CD8-positive, alpha-beta memory T cell (primary cell): Measurements from ENCODE around the gene FRMD4A. TPM values are rescaled to one million over a fixed set of nuclear protein-coding genes. Genes with fewer than 3 reads are reported as not detected.

Experiments used
- CTCF ChIA-PET: fragments of 350-600 bp; sonication (Branson Sonifier 250); formaldehyde crosslinking; loops from one replicate; lab custom pipeline; 2021; ENCODE audit warnings: antibody characterized with exemption; lab: Charles Lee
- POLR2A ChIA-PET: fragments of 350-600 bp; sonication (Branson Sonifier 250); formaldehyde crosslinking; loops from one replicate; lab custom pipeline; 2021; ENCODE audit warnings: antibody characterized with exemption; lab: Charles Lee
- DNase-seq, 5 donors: peaks; one replicate each; pipeline versions ENCODE4 v3.0.0 to v3.0.0-alpha.2; 2020 to 2022; ENCODE audit warnings: mixed read lengths in 1 of 5
- H3K27ac ChIP-seq: one replicate; pipeline ENCODE4 v1.7.0; 2013; ENCODE audit warnings: low read depth, mild to moderate bottlenecking, low read length, moderate library complexity
- H3K27me3 ChIP-seq: 2 replicates; pipeline ENCODE4 v1.7.0; 2013; ENCODE audit warnings: low read length, mild to moderate bottlenecking; ENCODE audit not compliant: insufficient read depth, poor library complexity, severe bottlenecking
- H3K36me3 ChIP-seq: 2 replicates; pipeline ENCODE4 v1.7.0; 2013; ENCODE audit warnings: mild to moderate bottlenecking, low read length, moderate library complexity; ENCODE audit not compliant: insufficient read depth
- H3K4me1 ChIP-seq: 2 replicates; pipeline ENCODE4 v1.7.0; 2013; ENCODE audit warnings: mild to moderate bottlenecking, low read length, moderate library complexity; ENCODE audit not compliant: insufficient read depth
- H3K4me3 ChIP-seq: 2 replicates; pipeline ENCODE4 v1.7.0; 2013; ENCODE audit warnings: mild to moderate bottlenecking, low read length
- H3K9me3 ChIP-seq: 2 replicates; pipeline ENCODE4 v1.7.0; 2013; ENCODE audit warnings: mild to moderate bottlenecking, low read length
- H3K27ac Mint-ChIP-seq, 8 donors: one replicate each; pipeline ENCODE4 v1.8.0; 2020 to 2021; ENCODE audit warnings: mixed read lengths in 8 of 8, mild to moderate bottlenecking in 6 of 8, inconsistent platforms in 3 of 8, moderate library complexity in 3 of 8
- H3K27me3 Mint-ChIP-seq, 2 donors: one replicate each; pipeline ENCODE4 v1.8.0; 2020 to 2021; ENCODE audit warnings: mixed read lengths in 2 of 2, mild to moderate bottlenecking in 1 of 2, moderate library complexity in 1 of 2
- H3K36me3 Mint-ChIP-seq, 3 donors: one replicate each; pipeline ENCODE4 v1.8.0; 2020 to 2021; ENCODE audit warnings: mixed read lengths in 3 of 3, inconsistent platforms in 1 of 3, mild to moderate bottlenecking in 1 of 3
- H3K4me1 Mint-ChIP-seq, 3 donors: one replicate each; pipeline ENCODE4 v1.8.0; 2020 to 2021; ENCODE audit warnings: mixed read lengths in 3 of 3, inconsistent platforms in 1 of 3, mild to moderate bottlenecking in 1 of 3
- H3K4me3 Mint-ChIP-seq, 7 donors: one replicate each; pipeline ENCODE4 v1.8.0; 2020 to 2021; ENCODE audit warnings: mixed read lengths in 7 of 7, mild to moderate bottlenecking in 6 of 7, moderate library complexity in 4 of 7, inconsistent platforms in 2 of 7
- H3K9me3 Mint-ChIP-seq, 5 donors: one replicate each; pipeline ENCODE4 v1.8.0; 2020 to 2022; ENCODE audit warnings: mixed read lengths in 5 of 5, mild to moderate bottlenecking in 3 of 5, moderate library complexity in 2 of 5, inconsistent platforms in 1 of 5
- polyA plus RNA-seq: library from polyadenylated mRNA; unstranded; fragments of 300-500 nt; fragmentation: Illumina TruSeq; gene quantifications from one replicate; pipeline ENCODE4 v1.2.3, GENCODE V29; 2021
- total RNA-seq, 2 experiments: library from RNA; stranded (reverse); gene quantifications; one replicate each; pipeline ENCODE4 v1.2.3, GENCODE V29; 2021

Gene FRMD4A
- total and polyA plus RNA-seq, 3 experiments from 2014 or later, result 0.21 to 2.7 (median 2.1) TPM

DNA sequence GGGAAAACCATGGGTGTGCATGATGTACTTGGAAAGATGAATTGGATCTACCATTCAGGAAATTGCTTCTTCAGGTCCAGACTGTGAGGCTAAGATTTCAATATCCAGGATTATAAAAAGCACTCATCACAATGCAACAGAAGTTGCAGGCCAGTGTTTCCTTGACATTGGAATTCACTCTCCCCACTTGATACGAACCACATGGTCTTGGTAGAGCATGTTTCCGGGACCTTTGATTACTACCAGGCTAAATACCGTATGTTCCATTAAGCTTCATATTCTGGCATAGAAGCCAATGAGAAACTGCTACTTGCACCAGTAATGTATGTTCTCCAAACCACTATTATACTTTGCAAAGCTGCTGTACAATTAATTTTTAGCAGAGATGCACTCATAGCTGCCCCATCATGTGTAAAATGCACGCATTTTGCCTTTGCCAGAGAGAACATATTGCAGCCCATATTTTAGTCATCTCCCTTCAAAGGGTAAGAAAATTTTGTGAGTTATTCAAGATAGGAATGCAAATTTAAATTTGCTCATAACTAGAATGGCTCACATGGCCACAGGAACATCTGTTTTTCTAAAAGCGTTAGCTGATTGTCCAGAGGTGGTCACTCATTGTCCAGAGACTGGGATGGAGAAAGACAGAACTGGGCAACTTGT is 8.1 kb downstream of the FRMD4A start:
- Histone ChIP-seq H3K9me3 (no peaks in the 10 kb centered on the region), H3K4me1 (no peaks in the 10 kb centered on the region), H3K4me3 (no peak overlapping the region), H3K27ac (no peak overlapping the region), H3K27me3 (peaks cover under 1% of the 10 kb centered on the region), H3K36me3 (no peaks in the 10 kb centered on the region)
- ChIA-PET POLR2A (no interaction called here), CTCF (interaction anchor here (1.7 kb wide), 1 partner anchor 9 kb away, joined by 5 read pairs; no protein-coding TSS in a partner anchor)
- Mint-ChIP-seq H3K4me1 (peaks cover 0 to 2% (median 0%) of the 10 kb centered on the region in 3 donors), H3K27ac (no peak overlapping the region), H3K4me3 (no peak overlapping the region), H3K27me3 (peaks cover 11 to 48% of the 10 kb centered on the region in 2 donors), H3K36me3 (no peaks in the 10 kb centered on the region), H3K9me3 (peaks cover 0 to 1% (median 0%) of the 10 kb centered on the region in 5 donors)
- no peak for DNase-seq

DNA sequence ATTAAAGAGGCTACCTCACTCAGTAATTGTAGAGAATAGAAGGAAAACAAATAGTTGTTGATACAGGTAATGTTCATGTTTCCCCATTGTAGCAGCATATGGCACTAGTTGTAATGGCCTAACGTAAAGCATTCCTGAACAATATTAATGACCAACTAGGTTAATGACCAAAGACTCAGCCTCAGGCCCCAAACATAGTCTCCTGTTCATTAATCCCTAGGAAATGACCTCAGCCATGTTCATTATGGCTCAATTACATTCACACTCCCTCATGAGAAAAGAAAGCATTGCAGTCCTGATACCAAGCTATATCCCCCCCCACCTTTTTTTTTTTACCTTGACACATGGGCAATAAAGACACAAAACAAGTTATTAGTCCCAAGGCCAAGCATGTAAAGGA is 12.7 kb downstream of the FRMD4A start:
- Mint-ChIP-seq H3K27ac (no peak overlapping the region), H3K9me3 (no peaks in the 10 kb centered on the region), H3K4me1 (no peaks in the 10 kb centered on the region), H3K4me3 (no peak overlapping the region), H3K27me3 (peaks cover 19 to 64% of the 10 kb centered on the region in 2 donors), H3K36me3 (no peaks in the 10 kb centered on the region)
- Histone ChIP-seq H3K36me3 (no peaks in the 10 kb centered on the region), H3K9me3 (no peaks in the 10 kb centered on the region), H3K4me1 (no peaks in the 10 kb centered on the region), H3K27ac (no peak overlapping the region), H3K4me3 (no peak overlapping the region), H3K27me3 (no peaks in the 10 kb centered on the region)
- CTCF ChIA-PET, result interaction anchor here (0.7 kb wide), 1 partner anchor 582 kb away, joined by 3 read pairs; no protein-coding TSS in a partner anchor
- POLR2A ChIA-PET, result no interaction called here
- DNase-seq, result no peak

DNA sequence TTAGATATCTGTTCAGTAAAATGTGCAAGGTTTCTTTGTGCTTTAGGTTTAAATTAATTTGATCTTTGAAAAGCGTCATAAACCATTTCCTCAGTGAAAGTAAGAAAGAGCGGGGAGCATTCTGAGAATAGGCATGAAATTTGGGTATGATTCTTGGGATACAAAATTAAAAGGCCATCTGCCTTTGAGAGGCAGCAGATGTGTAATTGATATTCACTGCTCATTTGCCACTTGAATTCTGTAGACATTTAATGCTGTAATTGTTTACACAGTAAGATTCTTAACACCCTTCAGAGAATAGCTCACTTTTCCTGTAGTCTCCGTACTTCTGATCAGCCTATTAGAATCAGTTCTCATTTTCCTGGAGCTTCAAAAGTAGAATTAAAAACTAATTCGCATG is 18.7 kb downstream of the FRMD4A start:
- H3K9me3 ChIP-seq, result no peaks in the 10 kb centered on the region
- no peaks in the 10 kb centered on the region for H3K27me3 ChIP-seq
- no peak overlapping the region for H3K27ac Mint-ChIP-seq
- no peaks in the 10 kb centered on the region for H3K4me1 ChIP-seq
- ChIA-PET POLR2A (no interaction called here), CTCF (no interaction called here)
- H3K4me3 ChIP-seq, result no peak overlapping the region
- H3K27me3 Mint-ChIP-seq, result peaks cover 12 to 59% of the 10 kb centered on the region in 2 donors
- H3K4me3 Mint-ChIP-seq, result no peak overlapping the region
- H3K9me3 Mint-ChIP-seq, result no peaks in the 10 kb centered on the region
- no peak overlapping the region for H3K27ac ChIP-seq
- H3K36me3 ChIP-seq, result no peaks in the 10 kb centered on the region
- no peaks in the 10 kb centered on the region for H3K36me3 Mint-ChIP-seq
- DNase-seq, result no peak
- no peaks in the 10 kb centered on the region for H3K4me1 Mint-ChIP-seq

DNA sequence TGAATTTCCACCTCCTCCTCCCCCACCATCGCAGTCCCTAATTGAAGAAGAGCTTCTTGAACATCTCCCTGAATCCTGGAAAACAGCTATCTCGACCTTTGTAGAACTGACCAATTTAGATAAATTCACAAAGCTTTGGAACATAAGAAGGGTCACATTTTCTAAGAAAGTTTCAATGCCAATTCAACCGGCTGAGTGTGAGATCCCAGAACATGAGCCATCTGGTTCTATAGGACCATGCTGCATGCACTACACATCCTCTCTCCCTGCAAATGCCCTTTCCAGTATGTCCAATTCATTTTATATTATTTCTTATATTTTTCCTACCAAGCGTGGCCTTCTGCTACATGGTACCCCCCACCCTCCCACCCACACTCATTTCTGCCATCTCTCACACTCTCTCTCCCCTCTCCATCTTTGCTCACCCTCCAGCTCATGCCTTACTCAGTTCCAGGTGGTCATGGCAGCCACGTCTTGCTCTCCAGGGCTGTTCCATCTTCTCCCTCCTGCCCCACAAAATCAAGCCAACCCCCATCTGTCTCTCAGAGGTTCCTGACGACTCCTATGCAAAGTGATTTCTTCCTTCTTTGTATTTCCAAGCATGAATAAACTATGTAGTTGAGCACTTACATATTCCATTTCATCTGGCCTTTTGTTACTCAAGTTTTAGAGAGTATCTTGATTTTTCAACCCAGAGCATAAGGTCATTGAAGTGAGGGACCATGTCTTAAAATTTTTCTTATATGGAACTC is 19.3 kb downstream of the FRMD4A start:
- ChIA-PET POLR2A (no interaction called here), CTCF (no interaction called here)
- no peaks in the 10 kb centered on the region for H3K36me3 ChIP-seq
- Mint-ChIP-seq H3K27ac (no peak overlapping the region), H3K4me1 (no peaks in the 10 kb centered on the region), H3K36me3 (no peaks in the 10 kb centered on the region), H3K27me3 (peaks cover 9 to 56% of the 10 kb centered on the region in 2 donors), H3K4me3 (no peak overlapping the region), H3K9me3 (no peaks in the 10 kb centered on the region)
- H3K4me3 ChIP-seq, result no peak overlapping the region
- no peaks in the 10 kb centered on the region for H3K27me3 ChIP-seq
- no peaks in the 10 kb centered on the region for H3K9me3 ChIP-seq
- no peaks in the 10 kb centered on the region for H3K4me1 ChIP-seq
- no peak overlapping the region for H3K27ac ChIP-seq
- DNase-seq, result no peak

DNA sequence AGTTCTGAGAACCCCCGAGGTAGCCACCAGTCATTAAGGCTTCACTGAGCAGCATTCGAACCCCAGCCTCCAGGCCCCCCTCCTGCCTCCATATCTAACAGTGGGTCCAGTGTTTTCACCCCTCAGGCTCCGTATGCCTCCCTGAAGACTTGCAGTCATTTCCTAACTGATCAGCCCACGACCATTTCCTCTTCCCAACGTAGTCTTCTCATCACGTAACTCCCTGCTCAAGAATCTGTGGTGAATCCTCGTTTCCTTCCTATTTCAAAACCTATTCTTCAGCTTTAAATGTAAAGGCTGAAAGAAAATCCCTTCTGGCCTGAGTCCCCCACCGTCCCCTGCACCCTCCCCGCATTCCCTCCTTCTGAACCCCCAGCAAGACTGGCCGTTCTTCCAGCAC is 21.1 kb downstream of the FRMD4A start:
- no peaks in the 10 kb centered on the region for H3K4me1 Mint-ChIP-seq
- CTCF ChIA-PET, result no interaction called here
- no peaks in the 10 kb centered on the region for H3K4me1 ChIP-seq
- H3K27me3 ChIP-seq, result no peaks in the 10 kb centered on the region
- no peak overlapping the region for H3K4me3 ChIP-seq
- no peaks in the 10 kb centered on the region for H3K9me3 Mint-ChIP-seq
- peaks cover 15 to 50% of the 10 kb centered on the region in 2 donors for H3K27me3 Mint-ChIP-seq
- H3K27ac ChIP-seq, result no peak overlapping the region
- H3K27ac Mint-ChIP-seq, result no peak overlapping the region
- H3K36me3 Mint-ChIP-seq, result no peaks in the 10 kb centered on the region
- H3K36me3 ChIP-seq, result no peaks in the 10 kb centered on the region
- no peak for DNase-seq
- POLR2A ChIA-PET, result no interaction called here
- H3K4me3 Mint-ChIP-seq, result no peak overlapping the region
- H3K9me3 ChIP-seq, result no peaks in the 10 kb centered on the region

DNA sequence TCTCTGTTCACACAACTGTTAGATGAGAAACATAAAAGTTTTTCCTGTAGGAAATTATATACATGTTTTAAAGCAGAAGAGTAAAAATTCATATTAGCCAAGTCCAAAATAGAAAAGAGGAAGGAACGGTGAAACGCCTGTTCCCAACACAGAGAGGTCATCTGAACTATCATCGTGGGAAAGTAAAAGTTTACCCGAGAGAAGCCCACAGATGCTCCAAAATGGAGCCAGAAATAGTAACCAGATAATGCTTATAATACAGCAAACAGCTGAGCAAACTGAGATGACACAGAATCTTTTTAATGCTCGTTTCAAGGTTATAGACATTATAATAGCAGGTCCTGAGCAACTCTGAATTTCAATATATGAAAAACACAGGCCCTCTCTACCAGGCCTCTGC is 24.5 kb downstream of the FRMD4A start:
- H3K36me3 Mint-ChIP-seq, result no peaks in the 10 kb centered on the region
- H3K4me3 Mint-ChIP-seq, result no peak overlapping the region
- H3K9me3 Mint-ChIP-seq, result no peaks in the 10 kb centered on the region
- Histone ChIP-seq H3K4me1 (no peaks in the 10 kb centered on the region), H3K27ac (no peak overlapping the region), H3K36me3 (no peaks in the 10 kb centered on the region), H3K4me3 (no peak overlapping the region), H3K27me3 (no peaks in the 10 kb centered on the region), H3K9me3 (no peaks in the 10 kb centered on the region)
- ChIA-PET CTCF (no interaction called here), POLR2A (no interaction called here)
- no peaks in the 10 kb centered on the region for H3K4me1 Mint-ChIP-seq
- no peak overlapping the region for H3K27ac Mint-ChIP-seq
- no peak for DNase-seq
- peaks cover 11 to 43% of the 10 kb centered on the region in 2 donors for H3K27me3 Mint-ChIP-seq

DNA sequence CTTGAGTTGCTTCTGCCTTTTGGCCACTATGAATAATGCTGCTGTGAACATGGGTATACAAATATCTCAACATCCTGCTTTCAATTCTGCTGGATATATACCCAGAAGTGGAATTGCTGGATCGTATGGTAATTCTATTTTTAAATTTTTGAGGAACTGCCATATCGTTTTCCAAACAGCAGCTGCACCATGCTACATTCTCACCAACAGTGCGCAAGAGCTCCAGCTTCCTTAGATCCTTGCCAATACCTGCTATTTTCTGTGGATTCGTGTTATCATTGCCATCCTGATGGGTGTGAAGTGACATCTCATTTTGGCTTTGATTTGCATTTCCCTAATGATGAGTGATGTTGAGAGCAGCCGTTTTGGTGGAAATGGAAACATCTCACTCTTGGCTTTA is 26.7 kb downstream of the FRMD4A start:
- Mint-ChIP-seq H3K36me3 (no peaks in the 10 kb centered on the region), H3K4me3 (no peak overlapping the region), H3K4me1 (no peaks in the 10 kb centered on the region), H3K27ac (no peak overlapping the region), H3K9me3 (no peaks in the 10 kb centered on the region), H3K27me3 (peaks cover 9 to 27% of the 10 kb centered on the region in 2 donors)
- ChIA-PET POLR2A (no interaction called here), CTCF (no interaction called here)
- Histone ChIP-seq H3K9me3 (no peaks in the 10 kb centered on the region), H3K27ac (no peak overlapping the region), H3K4me3 (no peak overlapping the region), H3K36me3 (no peaks in the 10 kb centered on the region), H3K27me3 (no peaks in the 10 kb centered on the region), H3K4me1 (no peaks in the 10 kb centered on the region)
- no peak for DNase-seq

DNA sequence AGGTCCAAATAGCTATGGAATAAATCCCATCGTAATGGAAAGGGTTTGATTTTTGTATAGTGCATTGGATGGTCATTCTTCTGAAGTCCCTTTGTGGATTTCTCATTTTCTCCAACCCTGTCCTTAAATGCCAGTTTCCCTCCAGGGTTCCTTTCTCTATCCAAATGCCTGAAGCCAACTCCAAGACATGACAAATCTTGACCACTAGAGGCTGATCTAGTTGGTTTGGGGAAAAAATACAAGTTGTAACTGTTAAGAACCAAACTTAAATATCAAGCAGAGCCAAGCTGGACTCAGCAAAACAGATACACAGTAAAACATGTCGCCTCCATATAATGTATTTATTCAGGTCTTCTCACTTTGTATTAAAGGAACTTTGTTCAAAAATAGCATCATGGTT is 28.7 kb downstream of the FRMD4A start:
- H3K4me3 Mint-ChIP-seq, result no peak overlapping the region
- Histone ChIP-seq H3K4me3 (no peak overlapping the region), H3K36me3 (no peaks in the 10 kb centered on the region), H3K4me1 (no peaks in the 10 kb centered on the region), H3K27ac (no peak overlapping the region), H3K27me3 (no peaks in the 10 kb centered on the region), H3K9me3 (no peaks in the 10 kb centered on the region)
- H3K27ac Mint-ChIP-seq, result no peak overlapping the region
- no peak for DNase-seq
- no peaks in the 10 kb centered on the region for H3K9me3 Mint-ChIP-seq
- H3K4me1 Mint-ChIP-seq, result no peaks in the 10 kb centered on the region
- ChIA-PET CTCF (no interaction called here), POLR2A (no interaction called here)
- no peaks in the 10 kb centered on the region for H3K36me3 Mint-ChIP-seq
- H3K27me3 Mint-ChIP-seq, result peaks cover 12 to 36% of the 10 kb centered on the region in 2 donors
